ENCODE results near the gene TUBGCP4. TPM values are rescaled to one million over a fixed set of nuclear protein-coding genes. Genes with fewer than 3 reads are reported as not detected.
A peak's percentile ranks its signal among the peaks of the same experiment; 100 is the strongest.

Gene TUBGCP4
- polyA plus RNA-seq, 3 donors = 4.7 to 7.6 (median 6.1) TPM

- H3K4me1 Mint-ChIP-seq = no peaks in the 10 kb centered on the region
- no peak overlapping the region for H3K4me3 ChIP-seq (replicated peaks in 1 of 3; ENCODE audit: low read depth in 2 of 3, low read length in 3 of 3)
- H2AFZ ChIP-seq (ENCODE audit: insufficient read depth, low read depth, low read length, poor library complexity, severe bottlenecking) = no peak overlapping the region
- H3K27ac ChIP-seq (ENCODE audit: low read depth in 1 of 2, low read length in 2 of 2) = no peak overlapping the region
- intact Hi-C loops (cut with micrococcal nuclease) = loop anchor here in 1 of 2 donors (10.0 kb wide), 1 partner anchor 261 kb away; the partner anchor contains the start of gene CKMT1A
- no peaks in the 10 kb centered on the region for H3K9me3 ChIP-seq (replicated peaks in 1 of 2; ENCODE audit: control insufficient read depth in 1 of 2, insufficient read depth in 1 of 2, low read length in 2 of 2)
- peaks cover 7 to 26% of the 10 kb centered on the region in 2 donors for H3K36me3 ChIP-seq (replicated peaks in 1 of 2; ENCODE audit: control insufficient read depth in 1 of 2, insufficient read depth in 2 of 2, low read length in 2 of 2)
- no peaks in the 10 kb centered on the region for H3K79me2 ChIP-seq (ENCODE audit: insufficient read depth, low read length)
- no peaks in the 10 kb centered on the region for H3K4me1 ChIP-seq (ENCODE audit: control insufficient read depth in 1 of 2, insufficient read depth in 2 of 2, low read length in 2 of 2)
- 100% methylated on average over 2 of the region's 3 CpGs for WGBS (ENCODE audit: insufficient coverage)
- DNase-seq = no peak
- H3K27me3 ChIP-seq (ENCODE audit: control insufficient read depth in 2 of 2, insufficient read depth in 2 of 2, low read length in 2 of 2) = no peaks in the 10 kb centered on the region
- no peak overlapping the region for H3K4me3 Mint-ChIP-seq
- no peak overlapping the region for H3K9ac ChIP-seq (ENCODE audit: insufficient read depth, low read length, poor library complexity, severe bottlenecking)
- no peaks in the 10 kb centered on the region for H4K20me1 ChIP-seq (ENCODE audit: insufficient read depth, low read length)
- no peaks in the 10 kb centered on the region for H3K27me3 Mint-ChIP-seq (ENCODE audit: low read depth in 3 of 3)
- H3K36me3 Mint-ChIP-seq = peaks cover 18 to 31% of the 10 kb centered on the region in 2 donors
- TF ChIP-seq, protein P1, sequence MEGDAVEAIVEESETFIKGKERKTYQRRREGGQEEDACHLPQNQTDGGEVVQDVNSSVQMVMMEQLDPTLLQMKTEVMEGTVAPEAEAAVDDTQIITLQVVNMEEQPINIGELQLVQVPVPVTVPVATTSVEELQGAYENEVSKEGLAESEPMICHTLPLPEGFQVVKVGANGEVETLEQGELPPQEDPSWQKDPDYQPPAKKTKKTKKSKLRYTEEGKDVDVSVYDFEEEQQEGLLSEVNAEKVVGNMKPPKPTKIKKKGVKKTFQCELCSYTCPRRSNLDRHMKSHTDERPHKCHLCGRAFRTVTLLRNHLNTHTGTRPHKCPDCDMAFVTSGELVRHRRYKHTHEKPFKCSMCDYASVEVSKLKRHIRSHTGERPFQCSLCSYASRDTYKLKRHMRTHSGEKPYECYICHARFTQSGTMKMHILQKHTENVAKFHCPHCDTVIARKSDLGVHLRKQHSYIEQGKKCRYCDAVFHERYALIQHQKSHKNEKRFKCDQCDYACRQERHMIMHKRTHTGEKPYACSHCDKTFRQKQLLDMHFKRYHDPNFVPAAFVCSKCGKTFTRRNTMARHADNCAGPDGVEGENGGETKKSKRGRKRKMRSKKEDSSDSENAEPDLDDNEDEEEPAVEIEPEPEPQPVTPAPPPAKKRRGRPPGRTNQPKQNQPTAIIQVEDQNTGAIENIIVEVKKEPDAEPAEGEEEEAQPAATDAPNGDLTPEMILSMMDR (IDR thresholded peaks at IDR 0.05) = no peak
- H3K27ac Mint-ChIP-seq = no peak overlapping the region
- H3K4me2 ChIP-seq (replicated peaks; ENCODE audit: extremely low read depth, low read length, poor library complexity, severe bottlenecking) = no peak overlapping the region
- no peaks in the 10 kb centered on the region for H3K9me3 Mint-ChIP-seq
These were observed 62.9 kb downstream of the TUBGCP4 start for GRCh38 chr15:43433661-43434303.

DNA sequence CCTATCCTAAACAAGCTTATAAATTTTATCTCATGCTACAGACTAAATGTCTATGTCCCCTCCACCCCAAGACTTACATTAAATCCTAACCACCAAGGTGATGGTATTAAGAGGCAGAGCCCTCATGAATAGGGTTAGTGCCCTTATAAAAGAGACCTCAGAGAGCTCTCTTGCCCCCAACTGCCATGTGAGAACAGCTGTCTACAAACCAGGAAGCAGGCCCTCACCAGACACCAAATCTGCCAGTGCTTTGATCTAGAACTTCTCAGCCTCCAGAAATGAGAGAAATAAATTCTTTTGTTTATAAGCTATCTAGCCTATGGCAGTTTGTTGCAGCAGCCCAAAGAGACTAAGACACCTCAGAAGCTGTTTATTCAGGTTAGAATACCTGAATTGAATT lies 63.5 kb downstream of the TUBGCP4 start:
- TF ChIP-seq, protein P1 (IDR thresholded peaks at IDR 0.05) = no peak
- Mint-ChIP-seq H3K27me3 (ENCODE audit: low read depth in 3 of 3) (no peaks in the 10 kb centered on the region), H3K27ac (peak overlapping the region in 1 of 7 donors; percentile 70), H3K9me3 (no peaks in the 10 kb centered on the region), H3K4me1 (no peaks in the 10 kb centered on the region), H3K4me3 (no peak overlapping the region), H3K36me3 (peaks cover 18 to 31% of the 10 kb centered on the region in 2 donors)
- no peak for DNase-seq
- Histone ChIP-seq H3K27ac (ENCODE audit: low read depth in 1 of 2, low read length in 2 of 2) (no peak overlapping the region), H3K4me2 (replicated peaks; ENCODE audit: extremely low read depth, low read length, poor library complexity, severe bottlenecking) (no peak overlapping the region), H2AFZ (ENCODE audit: insufficient read depth, low read depth, low read length, poor library complexity, severe bottlenecking) (no peak overlapping the region), H4K20me1 (ENCODE audit: insufficient read depth, low read length) (no peaks in the 10 kb centered on the region), H3K9me3 (replicated peaks in 1 of 2; ENCODE audit: control insufficient read depth in 1 of 2, insufficient read depth in 1 of 2, low read length in 2 of 2) (no peaks in the 10 kb centered on the region), H3K36me3 (replicated peaks in 1 of 2; ENCODE audit: control insufficient read depth in 1 of 2, insufficient read depth in 2 of 2, low read length in 2 of 2) (peaks cover 7 to 26% of the 10 kb centered on the region in 2 donors), H3K9ac (ENCODE audit: insufficient read depth, low read length, poor library complexity, severe bottlenecking) (no peak overlapping the region), H3K27me3 (ENCODE audit: control insufficient read depth in 2 of 2, insufficient read depth in 2 of 2, low read length in 2 of 2) (no peaks in the 10 kb centered on the region), H3K4me3 (replicated peaks in 1 of 3; ENCODE audit: low read depth in 2 of 3, low read length in 3 of 3) (no peak overlapping the region), H3K4me1 (ENCODE audit: control insufficient read depth in 1 of 2, insufficient read depth in 2 of 2, low read length in 2 of 2) (no peaks in the 10 kb centered on the region), H3K79me2 (ENCODE audit: insufficient read depth, low read length) (no peaks in the 10 kb centered on the region)
- intact Hi-C loops (cut with micrococcal nuclease) = loop anchor here in 1 of 2 donors (10.0 kb wide), 1 partner anchor 260 kb away; the partner anchor contains the start of gene CKMT1A

Data from CD14-positive monocyte (primary cell).